Neural crest cell (in vitro differentiated cells): ENCODE measurements around the gene LYPD4. TPM values are rescaled to one million over a fixed set of nuclear protein-coding genes. Genes with fewer than 3 reads are reported as not detected.
A peak's percentile ranks its signal among the peaks of the same experiment; 100 is the strongest.
"Not testable (repeated sequence)": the region's sequence is repeated elsewhere in the genome, so short reads cannot be mapped to it uniquely, and the experiment has no call there.

ENCODE experiments used
- DNase-seq: peaks from one replicate; pipeline ENCODE4 v3.0.0; 2021; ENCODE audit warnings: low read depth, mixed read lengths, low spot score
- H3K27ac Mint-ChIP-seq: one replicate; pipeline ENCODE4 v1.8.0; 2021; ENCODE audit warnings: mild to moderate bottlenecking, mixed read lengths; ENCODE audit not compliant: unreplicated experiment
- H3K27me3 Mint-ChIP-seq: 2 replicates; pipeline ENCODE4 v1.8.0; 2021; ENCODE audit warnings: low read depth, mild to moderate bottlenecking, mixed read lengths
- H3K36me3 Mint-ChIP-seq: 2 replicates; pipeline ENCODE4 v1.8.0; 2021; ENCODE audit warnings: low read depth, mild to moderate bottlenecking, mixed read lengths
- H3K4me1 Mint-ChIP-seq: 2 replicates; pipeline ENCODE4 v1.8.0; 2021; ENCODE audit warnings: mixed read lengths
- H3K4me3 Mint-ChIP-seq: one replicate; pipeline ENCODE4 v1.8.0; 2021; ENCODE audit warnings: mild to moderate bottlenecking, mixed read lengths
- H3K9me3 Mint-ChIP-seq: 2 replicates; pipeline ENCODE4 v1.8.0; 2021; ENCODE audit warnings: mixed read lengths
- microRNA-seq: library from miRNA; unstranded; fragments of <30 nt; microRNA quantifications from one replicate; pipeline ENCODE4, GENCODE V29; 2020
- total RNA-seq: library from RNA; stranded (reverse); gene quantifications from 2 replicates; pipeline ENCODE4 v1.2.1, GENCODE V29; 2021
- TF ChIP-seq, protein P1 (sequence below): fragments of 200-600 bp; sonication (generic); conservative IDR thresholded peaks from 2 replicates; pipeline ENCODE4 v1.5.0; 2021; ENCODE audit warnings: antibody characterized with exemption, mild to moderate bottlenecking

The LYPD4 gene
- total RNA-seq, 1 donor from 2014 or later = not detected

DNA sequence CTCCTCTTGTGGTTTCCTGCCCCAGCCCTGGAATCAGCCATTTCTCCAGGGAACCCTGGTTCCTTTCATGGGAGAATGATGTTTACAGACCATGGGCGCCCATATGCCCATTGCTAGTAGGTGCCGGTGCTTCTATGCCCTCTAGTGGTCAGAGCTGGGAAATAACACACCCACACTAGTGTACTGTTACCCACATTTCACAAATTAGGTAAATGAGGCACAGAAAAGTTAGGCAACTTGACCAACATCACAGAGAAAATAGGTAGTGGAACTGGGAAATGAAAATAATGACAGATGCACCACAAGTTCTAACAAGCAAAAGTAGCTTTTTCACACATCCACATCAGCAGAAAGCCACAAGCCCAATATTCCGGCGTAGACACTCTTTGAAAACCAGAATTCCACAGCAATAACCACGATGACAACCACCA lies 49.4 kb downstream of the LYPD4 start:
- H3K9me3 Mint-ChIP-seq = no peaks in the 10 kb centered on the region
- peaks cover 76% of the 10 kb centered on the region for H3K27me3 Mint-ChIP-seq
- peak; percentile 48 for DNase-seq
- H3K4me1 Mint-ChIP-seq = no peaks in the 10 kb centered on the region
- no peak overlapping the region for H3K4me3 Mint-ChIP-seq
- TF ChIP-seq, protein P1, sequence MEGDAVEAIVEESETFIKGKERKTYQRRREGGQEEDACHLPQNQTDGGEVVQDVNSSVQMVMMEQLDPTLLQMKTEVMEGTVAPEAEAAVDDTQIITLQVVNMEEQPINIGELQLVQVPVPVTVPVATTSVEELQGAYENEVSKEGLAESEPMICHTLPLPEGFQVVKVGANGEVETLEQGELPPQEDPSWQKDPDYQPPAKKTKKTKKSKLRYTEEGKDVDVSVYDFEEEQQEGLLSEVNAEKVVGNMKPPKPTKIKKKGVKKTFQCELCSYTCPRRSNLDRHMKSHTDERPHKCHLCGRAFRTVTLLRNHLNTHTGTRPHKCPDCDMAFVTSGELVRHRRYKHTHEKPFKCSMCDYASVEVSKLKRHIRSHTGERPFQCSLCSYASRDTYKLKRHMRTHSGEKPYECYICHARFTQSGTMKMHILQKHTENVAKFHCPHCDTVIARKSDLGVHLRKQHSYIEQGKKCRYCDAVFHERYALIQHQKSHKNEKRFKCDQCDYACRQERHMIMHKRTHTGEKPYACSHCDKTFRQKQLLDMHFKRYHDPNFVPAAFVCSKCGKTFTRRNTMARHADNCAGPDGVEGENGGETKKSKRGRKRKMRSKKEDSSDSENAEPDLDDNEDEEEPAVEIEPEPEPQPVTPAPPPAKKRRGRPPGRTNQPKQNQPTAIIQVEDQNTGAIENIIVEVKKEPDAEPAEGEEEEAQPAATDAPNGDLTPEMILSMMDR = peak; percentile 80
- no peak overlapping the region for H3K27ac Mint-ChIP-seq
- H3K36me3 Mint-ChIP-seq = no peaks in the 10 kb centered on the region

DNA sequence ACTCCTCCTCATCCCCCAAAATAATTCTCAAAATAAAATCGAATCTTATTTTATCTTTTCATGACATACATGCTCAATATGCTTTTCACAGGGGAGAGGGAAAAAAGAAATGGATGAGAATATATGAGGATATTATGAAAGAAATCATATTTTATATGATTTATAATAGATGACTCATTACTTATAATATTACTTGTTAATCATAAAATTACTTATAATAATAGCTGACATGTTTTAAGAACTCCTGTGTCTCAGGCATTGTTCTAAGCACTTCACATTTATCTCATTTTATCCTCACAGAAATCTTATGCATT lies 51.1 kb downstream of the LYPD4 start:
- Mint-ChIP-seq H3K9me3 (no peaks in the 10 kb centered on the region), H3K4me1 (no peaks in the 10 kb centered on the region)

GRCh38 chr19:41792513-41793413 lies 51.7 kb downstream of the LYPD4 start:
- Mint-ChIP-seq H3K9me3 (no peaks in the 10 kb centered on the region), H3K4me1 (no peaks in the 10 kb centered on the region), H3K4me3 (no peak overlapping the region), H3K27me3 (peaks cover 74% of the 10 kb centered on the region), H3K27ac (no peak overlapping the region), H3K36me3 (no peaks in the 10 kb centered on the region)
- DNase-seq = peak; percentile 25
- TF ChIP-seq, protein P1 = peak; percentile 75

More for the DNA sequence above, 51.1 kb downstream of the LYPD4 start:
- H3K4me3 Mint-ChIP-seq = no peak overlapping the region
- peaks cover 75% of the 10 kb centered on the region for H3K27me3 Mint-ChIP-seq
- no peaks in the 10 kb centered on the region for H3K36me3 Mint-ChIP-seq
- DNase-seq = no peak
- TF ChIP-seq, protein P1 = peak; percentile 13
- H3K27ac Mint-ChIP-seq = no peak overlapping the region

DNA sequence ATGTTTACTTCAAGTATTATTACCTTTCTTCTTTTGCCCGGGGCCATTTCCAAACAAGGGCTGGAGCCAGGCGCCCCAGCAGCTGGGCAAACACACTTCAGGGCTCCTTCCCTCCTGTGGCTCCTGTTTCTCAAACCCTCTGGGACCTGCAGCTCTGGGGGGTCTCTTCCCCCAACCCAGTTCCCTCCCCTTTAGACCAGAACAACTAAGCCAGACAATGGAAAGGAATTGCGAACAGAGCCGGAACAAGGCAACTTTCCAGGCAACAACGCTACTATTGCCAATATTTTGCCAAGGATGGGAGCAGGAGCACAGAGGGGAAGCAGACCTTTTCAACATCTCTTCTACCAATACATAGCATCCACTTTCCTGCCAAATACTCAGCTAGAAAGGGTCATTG lies 55.4 kb downstream of the LYPD4 start:
- H3K4me3 Mint-ChIP-seq, H3K4me1 Mint-ChIP-seq, H3K9me3 Mint-ChIP-seq, H3K36me3 Mint-ChIP-seq, DNase-seq, H3K27ac Mint-ChIP-seq: not testable (repeated sequence)
- peaks cover 81% of the 10 kb centered on the region for H3K27me3 Mint-ChIP-seq

GRCh38 chr19:41788518-41788917 lies 56.0 kb downstream of the LYPD4 start:
- not testable (repeated sequence) for H3K4me3 Mint-ChIP-seq, H3K27ac Mint-ChIP-seq, DNase-seq, H3K4me1 Mint-ChIP-seq, H3K9me3 Mint-ChIP-seq, H3K36me3 Mint-ChIP-seq
- peaks cover 84% of the 10 kb centered on the region for H3K27me3 Mint-ChIP-seq

Small RNA genes lying within 50 kb of the gene (microRNA-seq; reads per million reads assigned to microRNA genes)
- 7.1 reads per million, percentile 8 among the genes with 10 or more reads in this experiment for gene MIR6797

Other genes starting within 250 kb of the LYPD4 start
- not detected in 2 replicates for gene CEACAM4, start 217.6 kb downstream of the LYPD4 start, total RNA-seq
- not detected in 2 replicates for gene CEACAM7, start 156.4 kb downstream of the LYPD4 start, total RNA-seq
- gene CEACAM5, start 136.1 kb downstream of the LYPD4 start, total RNA-seq = not detected in 2 replicates
- not detected in 2 replicates for gene CEACAM6, start 89.2 kb downstream of the LYPD4 start, total RNA-seq
- not detected in 2 replicates for gene CEACAM3, start 48.1 kb downstream of the LYPD4 start, total RNA-seq
- not detected in 2 replicates for gene DMRTC2, start 359 bp upstream of the LYPD4 start, total RNA-seq
- gene RPS19, start 15.6 kb upstream of the LYPD4 start, total RNA-seq = 2,492 and 2,613 TPM in 2 replicates
- 0.32 and 0.70 TPM in 2 replicates for gene CD79A, start 32.6 kb upstream of the LYPD4 start, total RNA-seq
- 62.3 and 69.9 TPM in 2 replicates for gene ARHGEF1, start 38.5 kb upstream of the LYPD4 start, total RNA-seq
- 0.12 and 0.14 TPM in 2 replicates for gene ERFL, start 83.8 kb upstream of the LYPD4 start, total RNA-seq
- gene RABAC1, start 114.6 kb upstream of the LYPD4 start, total RNA-seq = 83.8 and 93.4 TPM in 2 replicates
- gene ATP1A3, start 149.5 kb upstream of the LYPD4 start, total RNA-seq = 22.9 and 23.2 TPM in 2 replicates
- gene GRIK5, start 225.5 kb upstream of the LYPD4 start, total RNA-seq = 3.7 and 3.8 TPM in 2 replicates
- gene ZNF574, start 231.5 kb upstream of the LYPD4 start, total RNA-seq = 25.6 and 26.0 TPM in 2 replicates